K562 (cell line): ENCODE measurements around the gene IGSF23. TPM values are rescaled to one million over a fixed set of nuclear protein-coding genes. Genes with fewer than 3 reads are reported as not detected.
A peak's percentile ranks its signal among the peaks of the same experiment; 100 is the strongest.

ENCODE experiments used
- ATAC-seq: fragments of 200-7000 bp; cut with Tn5 transposase; 3 replicates; pipeline ENCODE4 v1.9.1; 2020; ENCODE audit warnings: moderate library complexity
- BruUV-seq: library from RNA; stranded (reverse); fragments of 400-500 nt; replicated peaks from 2 replicates; lab custom pipeline; 2021; lab: Mats Ljungman, UMichigan
- CTCF ChIA-PET: fragments of 300-600 bp; formaldehyde crosslinking; extraction: SDS; loops from one replicate; lab custom pipeline; 2021; ENCODE audit warnings: low intra/inter-chr PET ratio; lab: Yijun Ruan, JAX
- POLR2A ChIA-PET: fragments of 300-600, 350-650 bp; sonication (Branson Sonifier 250); formaldehyde crosslinking; extraction: SDS; loops from one replicate; lab custom pipeline; 2021; ENCODE audit warnings: antibody characterized with exemption, inconsistent platforms; lab: Yijun Ruan, JAX
- DNase-seq, 4 experiments: peaks; one replicate each; pipeline versions ENCODE4 v3.0.0 to v3.0.0-alpha.2; 2011 to 2018; ENCODE audit warnings: low spot score in 3 of 4, mixed read lengths in 3 of 4; ENCODE audit errors: extremely low read depth in 1 of 4
- FAIRE-seq: peaks from 2 replicates; lab custom pipeline; 2011; peaks lifted over from hg19 to GRCh38; lab: Jason Lieb, UNC
- H2AFZ ChIP-seq: 2 replicates; pipeline ENCODE4 v1.6.0; 2011; ENCODE audit warnings: low read depth, low read length, control low read depth, inconsistent platforms
- H3K27ac ChIP-seq: fragments of 200-600 bp; 3 replicates; pipeline ENCODE4 v1.8.0; 2011; ENCODE audit warnings: low read depth, mild to moderate bottlenecking, control low read depth, inconsistent platforms, low read length, moderate library complexity, mixed read lengths; ENCODE audit errors: extremely low read depth
- H3K27me3 ChIP-seq, 2 experiments: fragments of 300-600 bp in 1 of 2; 2 replicates in 1 of 2; 3 replicates in 1 of 2; pipeline versions ENCODE4 v1.6.0 to v1.8.0; 2011; ENCODE audit warnings: inconsistent platforms in 2 of 2, low read length in 2 of 2, mild to moderate bottlenecking in 1 of 2, mixed read lengths in 1 of 2, moderate library complexity in 1 of 2; ENCODE audit not compliant: control insufficient read depth in 2 of 2, insufficient read depth in 2 of 2
- H3K36me3 ChIP-seq: fragments of 300-600 bp; 3 replicates; pipeline ENCODE4 v1.8.0; 2011; ENCODE audit warnings: mild to moderate bottlenecking, low read length, inconsistent platforms; ENCODE audit not compliant: control insufficient read depth, insufficient read depth
- H3K4me1 ChIP-seq, 2 experiments: fragments of 200-600 bp in 1 of 2; replicated peaks in 1 of 2; 2 replicates in 1 of 2; 3 replicates in 1 of 2; pipeline versions ENCODE4 v1.5.1 to v1.8.0; 2011; ENCODE audit warnings: inconsistent platforms in 2 of 2, low read length in 2 of 2, mild to moderate bottlenecking in 1 of 2, mixed read lengths in 1 of 2, moderate library complexity in 1 of 2; ENCODE audit not compliant: control insufficient read depth in 2 of 2, insufficient read depth in 2 of 2
- H3K4me2 ChIP-seq: 2 replicates; pipeline ENCODE4 v1.6.1; 2011; ENCODE audit warnings: low read length, control low read depth, inconsistent platforms, mixed read lengths; ENCODE audit not compliant: insufficient read depth
- H3K4me3 ChIP-seq: fragments of 200-600 bp; sonication (generic), shearing (Covaris generic); 2 replicates; pipeline ENCODE4 v1.5.1; 2016; ENCODE audit warnings: control low read depth, inconsistent platforms
- H3K79me2 ChIP-seq: fragments of 200-600 bp; 3 replicates; pipeline ENCODE4 v1.8.0; 2011; ENCODE audit warnings: low read length, inconsistent platforms; ENCODE audit not compliant: control insufficient read depth, insufficient read depth
- H3K9ac ChIP-seq, 2 experiments: 2 replicates each; pipeline versions ENCODE4 v1.6.0 to v1.6.1; 2011; ENCODE audit warnings: low read depth in 2 of 2, low read length in 2 of 2, control low read depth in 1 of 2, inconsistent platforms in 1 of 2, mild to moderate bottlenecking in 1 of 2, mixed read lengths in 1 of 2; ENCODE audit not compliant: insufficient read depth in 1 of 2
- H3K9me1 ChIP-seq: one replicate; pipeline ENCODE4 v1.6.0; 2011; ENCODE audit warnings: inconsistent platforms, mild to moderate bottlenecking, low read length, moderate library complexity; ENCODE audit not compliant: control insufficient read depth, insufficient read depth
- H3K9me3 ChIP-seq: replicated peaks from 2 replicates; pipeline ENCODE4 v1.5.1; 2011; ENCODE audit warnings: low read depth, low read length, inconsistent platforms; ENCODE audit not compliant: control insufficient read depth, insufficient read depth
- H4K20me1 ChIP-seq: replicated peaks from 2 replicates; pipeline ENCODE4 v1.6.1; 2011; ENCODE audit warnings: low read length, inconsistent platforms, mixed read lengths; ENCODE audit not compliant: control insufficient read depth, insufficient read depth
- CBFA2T2 ChIP-seq: fragments of 450-650 bp; conservative IDR thresholded peaks from 2 replicates; pipeline ENCODE4 v1.6.1; 2017; ENCODE audit warnings: mild to moderate bottlenecking
- CBFA2T3 ChIP-seq: fragments of 450-650 bp; IDR thresholded peaks from 2 replicates; pipeline ENCODE4 v1.6.1; 2017
- IFI16 ChIP-seq: fragments of 250-450 bp; sonication (Bioruptor Pico); IDR thresholded peaks from 2 replicates; pipeline ENCODE4 v2.1.2; 2022; ENCODE audit warnings: mild to moderate bottlenecking, inconsistent platforms
- RBM25 ChIP-seq: fragments of 200-400 bp; formaldehyde crosslinking; IDR thresholded peaks from 2 replicates; pipeline ENCODE4 v1.6.1; 2018; ENCODE audit warnings: low read length, low read depth, moderate library complexity; ENCODE audit not compliant: severe bottlenecking
- TAL1 ChIP-seq: fragments of 450-650 bp; IDR thresholded peaks from 2 replicates; pipeline ENCODE4 v1.6.1; 2016; ENCODE audit warnings: mild to moderate bottlenecking
- ZFP36 ChIP-seq: fragments of 150-350 bp; IDR thresholded peaks from 2 replicates; pipeline ENCODE4 v1.6.1; 2018; ENCODE audit warnings: low read length, low read depth; ENCODE audit not compliant: partially characterized antibody
- ZNF121 ChIP-seq: sonication (generic); formaldehyde crosslinking; conservative IDR thresholded peaks from 2 replicates; pipeline ENCODE4 v1.8.0; 2022; ENCODE audit warnings: missing genetic modification reagents
- ZNF384 ChIP-seq: IDR thresholded peaks from 2 replicates; pipeline ENCODE4 v1.6.1; 2012; ENCODE audit warnings: low read depth, low read length, improper control_type of control experiment
- WGBS: fragments of 100-300 bp; shearing (Covaris generic); methylation state at CpG from one replicate; pipeline ENCODE4 v1.1.6; 2016; ENCODE audit warnings: low coverage, mixed read lengths; ENCODE audit not compliant: insufficient coverage; ENCODE audit errors: missing lambda C conversion rate; 5-methylcytosine and 5-hydroxymethylcytosine counted together
- in situ Hi-C: fragments of 300-500 bp; cut with MboI; formaldehyde crosslinking; loops from 4 replicates; pipeline ENCODE4 v1.15.0; 2018; ENCODE audit warnings: inconsistent platforms, mixed read lengths
- intact Hi-C: fragments of 100-400 bp; cut with micrococcal nuclease; formaldehyde crosslinking; loops from 2 replicates; pipeline ENCODE4 v1.14.2; 2022
- polyA plus RNA-seq, 8 experiments: library from polyadenylated mRNA; depleted of rRNA in 4 of 8; stranded (reverse) in 5 of 8; unstranded in 3 of 8; fragments of >200 nt; fragmentation: Nextera tagmentation in 2 of 8; fragmentation: Illumina TruSeq in 1 of 8; extraction: Ambion mirVana in 2 of 8; extraction: Trizol in 1 of 8; gene quantifications; 2 replicates each; pipeline versions ENCODE4 v1.2.1 to v1.2.3, GENCODE V29; 2011 to 2014; ENCODE audit warnings: inconsistent platforms in 1 of 8, missing spikeins in 1 of 8
- total RNA-seq, 7 experiments: library from RNA; depleted of rRNA in 6 of 7; stranded (reverse); fragments of >200 nt in 6 of 7; fragmentation: Illumina TruSeq in 2 of 7; extraction: Trizol in 2 of 7; gene quantifications; 2 replicates each; pipeline versions ENCODE4 v1.2.1 to v1.2.3, GENCODE V29; 2011 to 2021; ENCODE audit warnings: low replicate concordance in 1 of 7
- TF ChIP-seq, protein P1 (sequence below): fragments of 450-650 bp; IDR thresholded peaks from 2 replicates; pipeline ENCODE4 v1.6.1; 2016
- TF ChIP-seq, protein P2 (sequence below): fragments of 450-650 bp; formaldehyde crosslinking; IDR thresholded peaks from 2 replicates; pipeline ENCODE4 v1.4.0; 2020; ENCODE audit warnings: mild to moderate bottlenecking
- TF ChIP-seq, protein P3 (sequence below): sonication (generic); formaldehyde crosslinking; IDR thresholded peaks from 2 replicates; pipeline ENCODE4 v1.8.1; 2023; ENCODE audit warnings: mild to moderate bottlenecking, missing genetic modification reagents, moderate library complexity

Gene IGSF23
- total and polyA plus RNA-seq, 9 of the 15 experiments (the other 6 are each of a cell fraction or from before 2014, with no cell fraction given): not detected

GRCh38 chr19:44624840-44625354 lies 11.5 kb downstream of the IGSF23 start:
- 30% methylated on average over 4 of the region's 4 CpGs for WGBS
- intact Hi-C loops (no loop called here), in situ Hi-C loops (no loop called here)
- DNase-seq (no peak), FAIRE-seq (no peak), ATAC-seq (no peak)
- H3K27ac ChIP-seq: no peak overlapping the region
- H4K20me1 ChIP-seq: no peaks in the 10 kb centered on the region
- H3K9me3 ChIP-seq: no peaks in the 10 kb centered on the region
- H3K4me3 ChIP-seq: no peak overlapping the region
- TF ChIP-seq ZNF121 (CRISPR knock-in tag) (peak; percentile 80), ZFP36 (peak; percentile 70), ZNF384 (0 out of 2 replicates have a peak, but pooled peaks have one; percentile 34), CBFA2T3 (peak; percentile 50), TAL1 (peak; percentile 32; the same call in 1 of the 2 replicates), RBM25 (peak; percentile 57), CBFA2T2 (peak; percentile 41; the same call in 1 of the 2 replicates), IFI16 (CRISPR knock-in tag) (no peak)
- TF ChIP-seq, protein P1, sequence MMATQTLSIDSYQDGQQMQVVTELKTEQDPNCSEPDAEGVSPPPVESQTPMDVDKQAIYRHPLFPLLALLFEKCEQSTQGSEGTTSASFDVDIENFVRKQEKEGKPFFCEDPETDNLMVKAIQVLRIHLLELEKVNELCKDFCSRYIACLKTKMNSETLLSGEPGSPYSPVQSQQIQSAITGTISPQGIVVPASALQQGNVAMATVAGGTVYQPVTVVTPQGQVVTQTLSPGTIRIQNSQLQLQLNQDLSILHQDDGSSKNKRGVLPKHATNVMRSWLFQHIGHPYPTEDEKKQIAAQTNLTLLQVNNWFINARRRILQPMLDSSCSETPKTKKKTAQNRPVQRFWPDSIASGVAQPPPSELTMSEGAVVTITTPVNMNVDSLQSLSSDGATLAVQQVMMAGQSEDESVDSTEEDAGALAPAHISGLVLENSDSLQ: 0 out of 2 replicates have a peak, but pooled peaks have one; percentile 33
- TF ChIP-seq, protein P2, sequence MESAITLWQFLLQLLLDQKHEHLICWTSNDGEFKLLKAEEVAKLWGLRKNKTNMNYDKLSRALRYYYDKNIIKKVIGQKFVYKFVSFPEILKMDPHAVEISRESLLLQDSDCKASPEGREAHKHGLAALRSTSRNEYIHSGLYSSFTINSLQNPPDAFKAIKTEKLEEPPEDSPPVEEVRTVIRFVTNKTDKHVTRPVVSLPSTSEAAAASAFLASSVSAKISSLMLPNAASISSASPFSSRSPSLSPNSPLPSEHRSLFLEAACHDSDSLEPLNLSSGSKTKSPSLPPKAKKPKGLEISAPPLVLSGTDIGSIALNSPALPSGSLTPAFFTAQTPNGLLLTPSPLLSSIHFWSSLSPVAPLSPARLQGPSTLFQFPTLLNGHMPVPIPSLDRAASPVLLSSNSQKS: no peak
- TF ChIP-seq, protein P3, sequence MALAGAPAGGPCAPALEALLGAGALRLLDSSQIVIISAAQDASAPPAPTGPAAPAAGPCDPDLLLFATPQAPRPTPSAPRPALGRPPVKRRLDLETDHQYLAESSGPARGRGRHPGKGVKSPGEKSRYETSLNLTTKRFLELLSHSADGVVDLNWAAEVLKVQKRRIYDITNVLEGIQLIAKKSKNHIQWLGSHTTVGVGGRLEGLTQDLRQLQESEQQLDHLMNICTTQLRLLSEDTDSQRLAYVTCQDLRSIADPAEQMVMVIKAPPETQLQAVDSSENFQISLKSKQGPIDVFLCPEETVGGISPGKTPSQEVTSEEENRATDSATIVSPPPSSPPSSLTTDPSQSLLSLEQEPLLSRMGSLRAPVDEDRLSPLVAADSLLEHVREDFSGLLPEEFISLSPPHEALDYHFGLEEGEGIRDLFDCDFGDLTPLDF: no peak
- H3K79me2 ChIP-seq: no peaks in the 10 kb centered on the region
- no TSS peak for BruUV-seq
- no peaks in the 10 kb centered on the region for H3K36me3 ChIP-seq
- H3K9me1 ChIP-seq: no peaks in the 10 kb centered on the region
- H2AFZ ChIP-seq: no peak overlapping the region
- H3K9ac ChIP-seq: no peak overlapping the region
- H3K4me2 ChIP-seq: no peak overlapping the region
- H3K27me3 ChIP-seq: no peaks in the 10 kb centered on the region; a peak in 1 of 5 replicates
- POLR2A ChIA-PET: interaction anchor here (1.1 kb wide), 1 partner anchor 27 kb away, joined by 3 read pairs; no protein-coding TSS in a partner anchor
- CTCF ChIA-PET: no interaction called here
- H3K4me1 ChIP-seq: no peaks in the 10 kb centered on the region
